Fibroblast of mammary gland (primary cell): ENCODE results near the gene HIVEP2.

ENCODE experiments used
- DNase-seq: peaks from one replicate; pipeline ENCODE4 v3.0.0-alpha.2; 2010; ENCODE audit warnings: low read depth
- H3K4me3 ChIP-seq: 2 replicates; pipeline ENCODE4 v1.5.1; 2011; ENCODE audit warnings: low read depth, mild to moderate bottlenecking, low read length, moderate library complexity; ENCODE audit not compliant: control insufficient read depth
- TF ChIP-seq, protein P1 (sequence below): conservative IDR thresholded peaks from 2 replicates; pipeline ENCODE4 v1.5.1; 2011; ENCODE audit warnings: low read depth, low read length, inconsistent platforms; ENCODE audit not compliant: control insufficient read depth, insufficient read depth

The HIVEP2 gene

DNA sequence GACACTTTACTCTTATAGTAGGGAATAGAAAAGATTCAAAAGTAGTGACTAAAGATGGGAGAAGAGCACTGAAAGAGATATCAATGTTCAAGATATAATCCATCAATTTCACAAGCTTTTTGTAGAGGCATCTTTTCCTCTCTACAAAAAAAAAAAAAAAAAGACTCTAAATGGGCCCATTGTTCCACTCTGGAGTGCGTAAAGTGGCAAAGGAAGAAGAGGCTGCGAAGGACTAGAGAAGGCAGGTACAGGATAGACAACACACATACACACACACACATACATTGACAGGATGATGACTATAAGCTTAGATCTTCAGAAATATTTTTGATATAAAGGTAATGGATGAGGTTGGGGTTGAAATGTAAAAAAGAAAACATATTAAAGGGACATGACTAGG, 157.6 kb downstream of the HIVEP2 start:
- H3K4me3 ChIP-seq, result no peak overlapping the region
- no peak for DNase-seq
- TF ChIP-seq, protein P1, sequence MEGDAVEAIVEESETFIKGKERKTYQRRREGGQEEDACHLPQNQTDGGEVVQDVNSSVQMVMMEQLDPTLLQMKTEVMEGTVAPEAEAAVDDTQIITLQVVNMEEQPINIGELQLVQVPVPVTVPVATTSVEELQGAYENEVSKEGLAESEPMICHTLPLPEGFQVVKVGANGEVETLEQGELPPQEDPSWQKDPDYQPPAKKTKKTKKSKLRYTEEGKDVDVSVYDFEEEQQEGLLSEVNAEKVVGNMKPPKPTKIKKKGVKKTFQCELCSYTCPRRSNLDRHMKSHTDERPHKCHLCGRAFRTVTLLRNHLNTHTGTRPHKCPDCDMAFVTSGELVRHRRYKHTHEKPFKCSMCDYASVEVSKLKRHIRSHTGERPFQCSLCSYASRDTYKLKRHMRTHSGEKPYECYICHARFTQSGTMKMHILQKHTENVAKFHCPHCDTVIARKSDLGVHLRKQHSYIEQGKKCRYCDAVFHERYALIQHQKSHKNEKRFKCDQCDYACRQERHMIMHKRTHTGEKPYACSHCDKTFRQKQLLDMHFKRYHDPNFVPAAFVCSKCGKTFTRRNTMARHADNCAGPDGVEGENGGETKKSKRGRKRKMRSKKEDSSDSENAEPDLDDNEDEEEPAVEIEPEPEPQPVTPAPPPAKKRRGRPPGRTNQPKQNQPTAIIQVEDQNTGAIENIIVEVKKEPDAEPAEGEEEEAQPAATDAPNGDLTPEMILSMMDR, result no peak

DNA sequence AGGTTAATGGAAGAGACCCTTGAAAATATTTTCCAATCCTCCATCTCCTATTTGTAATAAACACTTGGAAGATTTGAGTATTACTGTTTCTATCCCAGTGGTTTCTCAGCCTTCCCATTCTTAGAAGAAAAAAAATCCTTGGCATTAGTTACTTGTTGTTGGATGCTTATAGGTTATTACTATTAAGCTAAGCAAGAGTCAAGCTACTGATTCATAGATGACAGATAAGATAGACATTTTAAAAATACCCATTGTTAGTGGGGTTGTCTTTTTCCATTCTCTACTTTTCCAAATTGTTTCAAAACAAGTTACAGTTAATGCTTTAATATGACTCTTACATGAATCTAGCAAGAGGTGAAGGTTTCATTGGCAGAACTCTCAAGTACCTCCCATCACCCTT, 158.5 kb downstream of the HIVEP2 start:
- no peak overlapping the region for H3K4me3 ChIP-seq
- TF ChIP-seq, protein P1, result no peak
- peak; percentile 37 for DNase-seq

DNA sequence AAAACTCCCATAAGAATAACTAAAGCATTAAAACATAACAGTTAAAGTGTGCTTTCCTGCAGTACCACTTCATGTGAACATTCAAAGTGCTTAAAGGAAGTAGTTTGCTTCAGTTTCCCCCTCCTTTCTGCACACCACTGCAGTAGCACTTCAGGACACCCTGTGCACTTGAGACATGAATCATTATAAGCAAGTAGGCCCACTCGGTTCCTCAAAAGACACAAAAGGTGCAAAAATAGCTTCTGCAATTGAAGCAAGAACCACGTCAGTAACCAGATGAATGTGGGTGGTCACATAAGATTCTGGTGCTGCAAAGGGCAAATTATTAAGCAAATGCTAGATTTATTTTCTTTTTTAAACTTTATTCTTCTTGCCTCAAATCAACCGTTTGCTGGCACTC, 160.6 kb downstream of the HIVEP2 start:
- no peak overlapping the region for H3K4me3 ChIP-seq
- peak; percentile 16 for DNase-seq
- TF ChIP-seq, protein P1, result no peak

DNA sequence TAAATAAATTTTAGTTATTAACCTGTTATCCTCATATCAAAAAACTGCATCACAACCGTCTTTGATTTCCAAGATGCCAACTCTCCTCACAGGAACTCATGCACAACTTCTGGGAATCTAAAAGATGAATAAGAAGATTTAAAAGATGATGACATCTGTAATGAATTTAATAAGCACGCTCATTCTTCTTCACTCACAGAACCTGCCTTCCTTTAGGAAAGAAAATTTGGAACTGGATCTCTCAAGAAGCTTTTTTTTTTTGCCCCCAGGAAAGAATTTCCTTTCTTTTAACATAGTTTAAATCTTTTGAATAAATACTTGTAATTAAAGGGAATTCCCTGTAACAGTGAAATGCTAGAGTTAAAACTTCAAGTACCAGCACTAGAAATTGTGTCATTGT, 161.5 kb downstream of the HIVEP2 start:
- DNase-seq, result peak; percentile 25
- TF ChIP-seq, protein P1, result no peak

DNA sequence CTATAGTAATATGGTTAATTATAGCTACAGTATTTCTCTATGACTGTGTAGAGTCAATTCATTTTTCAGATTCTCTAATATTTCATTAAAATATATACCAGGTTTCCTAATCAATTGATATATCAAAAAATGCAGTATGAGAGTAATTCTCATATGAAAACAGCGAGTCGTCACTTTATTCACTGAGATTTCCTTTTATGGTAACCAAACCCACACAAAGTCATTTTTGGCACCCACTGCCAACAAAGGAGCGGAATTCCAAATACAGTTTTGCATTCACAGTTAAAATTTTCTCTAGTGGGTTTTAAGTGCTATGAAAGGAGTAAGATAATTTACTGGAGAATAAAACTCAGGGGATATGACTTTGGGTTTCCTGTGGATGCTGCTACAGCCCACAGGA, 163.8 kb downstream of the HIVEP2 start:
- no peak for DNase-seq

More for the DNA sequence above, 161.5 kb downstream of the HIVEP2 start:
- no peak overlapping the region for H3K4me3 ChIP-seq

DNA sequence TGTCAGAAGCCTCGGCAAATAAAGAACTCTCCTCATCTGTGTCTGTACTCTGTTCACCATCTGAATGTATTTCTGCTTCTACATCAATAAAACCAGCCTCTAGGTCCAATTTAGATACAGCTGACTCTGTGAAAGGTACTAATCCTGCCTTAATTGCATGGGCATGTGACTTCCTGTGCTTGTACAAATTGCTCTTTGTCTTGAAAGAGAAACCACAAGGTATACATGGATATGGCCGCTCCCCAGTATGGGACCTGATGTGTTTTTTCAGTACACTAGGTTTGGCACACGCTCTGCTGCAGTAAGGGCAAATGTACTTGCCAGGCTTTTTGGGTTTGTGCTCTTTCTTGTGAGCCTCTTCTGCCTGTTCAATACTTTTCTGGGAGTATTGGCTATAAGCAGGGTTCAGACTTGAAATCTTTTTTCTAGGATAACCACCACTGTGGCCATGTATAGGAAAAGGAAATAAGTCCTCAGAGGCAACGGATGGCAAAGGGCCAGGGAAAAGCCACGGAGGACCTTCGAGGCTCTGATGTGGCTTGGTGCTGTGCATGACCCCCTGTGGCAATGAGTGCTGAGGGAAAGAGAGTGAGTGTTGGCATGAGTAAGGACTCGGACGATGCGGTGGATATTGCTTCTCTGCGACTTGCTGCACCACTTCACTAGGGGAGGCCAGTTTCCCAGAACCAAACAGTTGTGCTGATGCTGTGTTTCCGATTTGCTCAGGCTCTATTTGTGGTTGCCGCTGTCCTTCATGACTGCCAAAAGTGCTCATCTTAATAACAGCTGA, 170.9 kb downstream of the HIVEP2 start:
- no peak for DNase-seq
- TF ChIP-seq, protein P1, result no peak

More for the DNA sequence above, 163.8 kb downstream of the HIVEP2 start:
- H3K4me3 ChIP-seq, result no peak overlapping the region
- TF ChIP-seq, protein P1, result no peak

More for the DNA sequence above, 170.9 kb downstream of the HIVEP2 start:
- H3K4me3 ChIP-seq, result no peak overlapping the region
